Neural progenitor cell (in vitro differentiated cells): ENCODE results near the gene SLC48A1.

ENCODE experiments used
- EZH2 ChIP-seq: fragments of 200-600 bp; sonication (generic); IDR thresholded peaks from 2 replicates; pipeline ENCODE4 v1.6.1; 2017; ENCODE audit warnings: antibody characterized with exemption, mild to moderate bottlenecking, moderate library complexity
- EZH2phosphoT487 ChIP-seq: fragments of 200-600 bp; sonication (generic); IDR thresholded peaks from 2 replicates; pipeline ENCODE4 v1.6.1; 2017; ENCODE audit warnings: antibody characterized with exemption

DNA sequence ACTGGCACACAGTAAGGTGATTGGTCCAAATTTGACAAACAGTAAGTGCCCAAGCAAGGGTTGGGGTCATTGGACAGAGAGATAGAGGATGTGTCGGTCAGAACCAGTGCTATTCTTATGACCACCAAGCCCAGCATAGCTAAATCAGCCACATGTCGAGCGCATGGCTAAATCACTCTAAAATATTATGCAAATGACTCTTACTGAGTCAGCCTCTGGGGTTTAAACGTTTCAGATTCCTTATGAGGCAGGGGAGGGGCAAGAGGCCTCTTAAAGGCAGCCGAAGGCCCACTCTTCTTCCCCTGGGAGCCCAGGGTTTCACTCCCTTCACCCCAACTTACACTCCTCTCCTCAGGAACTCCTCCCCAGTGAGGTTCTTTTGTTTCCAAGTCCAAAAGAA is 47.1 kb upstream of the SLC48A1 start:
- TF ChIP-seq EZH2 (no peak), EZH2phosphoT487 (no peak)
